ENCODE measurements around the gene JMJD1C.

JMJD1C gene

GRCh38 chr10:63430091-63430998 lies 35.4 kb downstream of the JMJD1C start:
- no peaks in the 10 kb centered on the region for H3K9me2 ChIP-seq (replicated peaks; ENCODE audit: low read depth, low read length)

DNA sequence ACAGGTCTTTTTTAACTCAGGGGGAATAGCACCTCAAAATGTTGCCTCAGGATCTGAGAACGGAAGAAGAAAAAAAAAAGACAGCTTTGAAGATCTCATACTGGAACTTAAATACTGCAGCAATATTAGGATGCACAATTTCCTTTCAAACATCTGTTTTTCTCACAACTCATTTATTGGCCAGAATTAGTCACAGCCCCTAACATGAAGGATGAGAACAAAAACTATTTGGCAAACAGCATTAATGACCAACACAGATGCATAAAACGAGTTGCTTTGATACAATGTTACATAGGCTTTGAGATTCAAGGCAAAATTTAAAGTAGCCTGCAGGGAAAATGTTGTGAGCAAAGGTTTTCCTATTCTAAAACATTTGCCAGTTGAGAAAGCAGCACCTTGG lies 36.5 kb downstream of the JMJD1C start:
- H3K9ac ChIP-seq (ENCODE audit: low read depth, low read length, poor library complexity, severe bottlenecking): no peak overlapping the region
- no peak overlapping the region for H3K4me2 ChIP-seq (ENCODE audit: low read depth, low read length, poor library complexity, severe bottlenecking)
- H2AFZ ChIP-seq (ENCODE audit: low read length): no peak overlapping the region
- H3K4me1 ChIP-seq (ENCODE audit: insufficient read depth, low read length, poor library complexity, severe bottlenecking): peaks cover 16% of the 10 kb centered on the region
- peaks cover 95% of the 10 kb centered on the region for H3K79me2 ChIP-seq (ENCODE audit: insufficient read depth, low read length)
- no peaks in the 10 kb centered on the region for H3K27me3 ChIP-seq (ENCODE audit: insufficient read depth, low read length, poor library complexity, severe bottlenecking)
- H3K9me2 ChIP-seq (replicated peaks; ENCODE audit: low read depth, low read length): no peaks in the 10 kb centered on the region
- no peak for TF ChIP-seq EZH2phosphoT487 (IDR thresholded peaks at IDR 0.05; ENCODE audit: borderline replicate concordance)
- TF ChIP-seq, protein P1, sequence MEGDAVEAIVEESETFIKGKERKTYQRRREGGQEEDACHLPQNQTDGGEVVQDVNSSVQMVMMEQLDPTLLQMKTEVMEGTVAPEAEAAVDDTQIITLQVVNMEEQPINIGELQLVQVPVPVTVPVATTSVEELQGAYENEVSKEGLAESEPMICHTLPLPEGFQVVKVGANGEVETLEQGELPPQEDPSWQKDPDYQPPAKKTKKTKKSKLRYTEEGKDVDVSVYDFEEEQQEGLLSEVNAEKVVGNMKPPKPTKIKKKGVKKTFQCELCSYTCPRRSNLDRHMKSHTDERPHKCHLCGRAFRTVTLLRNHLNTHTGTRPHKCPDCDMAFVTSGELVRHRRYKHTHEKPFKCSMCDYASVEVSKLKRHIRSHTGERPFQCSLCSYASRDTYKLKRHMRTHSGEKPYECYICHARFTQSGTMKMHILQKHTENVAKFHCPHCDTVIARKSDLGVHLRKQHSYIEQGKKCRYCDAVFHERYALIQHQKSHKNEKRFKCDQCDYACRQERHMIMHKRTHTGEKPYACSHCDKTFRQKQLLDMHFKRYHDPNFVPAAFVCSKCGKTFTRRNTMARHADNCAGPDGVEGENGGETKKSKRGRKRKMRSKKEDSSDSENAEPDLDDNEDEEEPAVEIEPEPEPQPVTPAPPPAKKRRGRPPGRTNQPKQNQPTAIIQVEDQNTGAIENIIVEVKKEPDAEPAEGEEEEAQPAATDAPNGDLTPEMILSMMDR (conservative IDR thresholded peaks at IDR 0.05; ENCODE audit: low read length): no peak
- no peaks in the 10 kb centered on the region for H3K9me3 ChIP-seq (ENCODE audit: insufficient read depth, low read depth, low read length)
- H3K36me3 ChIP-seq (ENCODE audit: insufficient read depth, low read length): no peaks in the 10 kb centered on the region
- H3K4me3 ChIP-seq (ENCODE audit: low read length, poor library complexity, severe bottlenecking): no peak overlapping the region
- no peaks in the 10 kb centered on the region for H3F3A ChIP-seq (ENCODE audit: low read depth)
- peaks cover 25% of the 10 kb centered on the region for H4K20me1 ChIP-seq (ENCODE audit: insufficient read depth, low read length, poor library complexity, severe bottlenecking)

More at GRCh38 chr10:63430091-63430998, 35.4 kb downstream of the JMJD1C start:
- Histone ChIP-seq H4K20me1 (ENCODE audit: insufficient read depth, low read length, poor library complexity, severe bottlenecking) (peaks cover 25% of the 10 kb centered on the region), H3K27me3 (ENCODE audit: insufficient read depth, low read length, poor library complexity, severe bottlenecking) (no peaks in the 10 kb centered on the region), H3K36me3 (ENCODE audit: insufficient read depth, low read length) (no peaks in the 10 kb centered on the region), H3K9me3 (ENCODE audit: insufficient read depth, low read depth, low read length) (no peaks in the 10 kb centered on the region), H3K79me2 (ENCODE audit: insufficient read depth, low read length) (peaks cover 98% of the 10 kb centered on the region), H2AFZ (ENCODE audit: low read length) (no peak overlapping the region), H3K4me2 (ENCODE audit: low read depth, low read length, poor library complexity, severe bottlenecking) (no peak overlapping the region), H3K9ac (ENCODE audit: low read depth, low read length, poor library complexity, severe bottlenecking) (no peak overlapping the region), H3K4me3 (ENCODE audit: low read length, poor library complexity, severe bottlenecking) (no peak overlapping the region), H3K4me1 (ENCODE audit: insufficient read depth, low read length, poor library complexity, severe bottlenecking) (peaks cover 16% of the 10 kb centered on the region), H3F3A (ENCODE audit: low read depth) (no peaks in the 10 kb centered on the region)
- TF ChIP-seq, protein P1 (conservative IDR thresholded peaks at IDR 0.05; ENCODE audit: low read length): no peak
- no peak for TF ChIP-seq EZH2phosphoT487 (IDR thresholded peaks at IDR 0.05; ENCODE audit: borderline replicate concordance)

GRCh38 chr10:63427013-63427412 lies 38.8 kb downstream of the JMJD1C start:
- peaks cover under 1% of the 10 kb centered on the region; the same call in 1 of the 2 replicates for H3F3A ChIP-seq (ENCODE audit: low read depth)

More at GRCh38 chr10:63427013-63427412, 38.8 kb downstream of the JMJD1C start:
- TF ChIP-seq, protein P1 (conservative IDR thresholded peaks at IDR 0.05; ENCODE audit: low read length): no peak
- no peak for TF ChIP-seq EZH2phosphoT487 (IDR thresholded peaks at IDR 0.05; ENCODE audit: borderline replicate concordance)
- H3K9me2 ChIP-seq (replicated peaks; ENCODE audit: low read depth, low read length): no peaks in the 10 kb centered on the region
- H2AFZ ChIP-seq (ENCODE audit: low read length): no peak overlapping the region
- peaks cover 93% of the 10 kb centered on the region for H3K79me2 ChIP-seq (ENCODE audit: insufficient read depth, low read length)
- H4K20me1 ChIP-seq (ENCODE audit: insufficient read depth, low read length, poor library complexity, severe bottlenecking): peaks cover 22% of the 10 kb centered on the region
- peaks cover 15% of the 10 kb centered on the region for H3K4me1 ChIP-seq (ENCODE audit: insufficient read depth, low read length, poor library complexity, severe bottlenecking)
- H3K27me3 ChIP-seq (ENCODE audit: insufficient read depth, low read length, poor library complexity, severe bottlenecking): no peaks in the 10 kb centered on the region
- no peak overlapping the region for H3K9ac ChIP-seq (ENCODE audit: low read depth, low read length, poor library complexity, severe bottlenecking)
- H3K4me3 ChIP-seq (ENCODE audit: low read length, poor library complexity, severe bottlenecking): no peak overlapping the region
- no peaks in the 10 kb centered on the region for H3K9me3 ChIP-seq (ENCODE audit: insufficient read depth, low read depth, low read length)
- H3K4me2 ChIP-seq (ENCODE audit: low read depth, low read length, poor library complexity, severe bottlenecking): no peak overlapping the region
- no peaks in the 10 kb centered on the region for H3K36me3 ChIP-seq (ENCODE audit: insufficient read depth, low read length)

Data from Loucy (cell line).